SK-N-SH treated with all-trans-retinoic acid at 6 μM for 48 hours (cell line): Measurements from ENCODE around the gene SGK2.

Experiments used
- ATAC-seq: fragments of 200-7000 bp; cut with Tn5 transposase; 3 replicates; pipeline ENCODE4 v1.9.1; 2020; ENCODE audit warnings: mild to moderate bottlenecking, moderate library complexity
- ARNTL ChIP-seq: fragments of 450-650 bp; formaldehyde crosslinking; IDR thresholded peaks from 2 replicates; pipeline ENCODE4 v1.5.0; 2020; ENCODE audit warnings: low read depth, mild to moderate bottlenecking, moderate library complexity, borderline replicate concordance
- BACH2 ChIP-seq: fragments of 250-450 bp; sonication (Bioruptor Pico); IDR thresholded peaks from 2 replicates; pipeline ENCODE4 v1.9.0; 2021; ENCODE audit warnings: mild to moderate bottlenecking, borderline replicate concordance
- ESRRG ChIP-seq: fragments of 250-450 bp; sonication (Bioruptor Pico); IDR thresholded peaks from 2 replicates; pipeline ENCODE4 v1.6.1; 2021; ENCODE audit warnings: mild to moderate bottlenecking
- GLIS3 ChIP-seq: fragments of 250-450 bp; sonication (Bioruptor Pico); IDR thresholded peaks from 2 replicates; pipeline ENCODE4 v1.5.0; 2020; ENCODE audit warnings: mild to moderate bottlenecking, moderate library complexity
- ISL1 ChIP-seq: fragments of 250-450 bp; sonication (Bioruptor Pico); IDR thresholded peaks from 2 replicates; pipeline ENCODE4 v2.1.2; 2022; ENCODE audit warnings: mild to moderate bottlenecking, moderate library complexity
- OSR1 ChIP-seq: fragments of 250-450 bp; sonication (Bioruptor Pico); IDR thresholded peaks from 2 replicates; pipeline ENCODE4 v1.8.0; 2022; ENCODE audit warnings: moderate library complexity, mild to moderate bottlenecking, inconsistent platforms
- PPARA ChIP-seq: fragments of 250-450 bp; sonication (Bioruptor Pico); IDR thresholded peaks from 2 replicates; pipeline ENCODE4 v1.5.0; 2020; ENCODE audit warnings: mild to moderate bottlenecking, borderline replicate concordance
- RARB ChIP-seq: fragments of 250-450 bp; sonication (Bioruptor Pico); IDR thresholded peaks from 2 replicates; pipeline ENCODE4 v1.8.0; 2021; ENCODE audit warnings: mild to moderate bottlenecking, moderate library complexity
- SNAI2 ChIP-seq: fragments of 250-450 bp; sonication (Bioruptor Pico); IDR thresholded peaks from 2 replicates; pipeline ENCODE4 v1.5.0; 2020; ENCODE audit warnings: mild to moderate bottlenecking, moderate library complexity
- TCF4 ChIP-seq: fragments of 250-450 bp; sonication (Bioruptor Pico); IDR thresholded peaks from 2 replicates; pipeline ENCODE4 v1.8.0; 2021; ENCODE audit warnings: mild to moderate bottlenecking, moderate library complexity, borderline replicate concordance
- TOX ChIP-seq: fragments of 250-450 bp; sonication (Bioruptor Pico); IDR thresholded peaks from 2 replicates; pipeline ENCODE4 v1.8.0; 2021; ENCODE audit warnings: mild to moderate bottlenecking, moderate library complexity, borderline replicate concordance
- ZC3H10 ChIP-seq: fragments of 250-450 bp; sonication (Bioruptor Pico); IDR thresholded peaks from 2 replicates; pipeline ENCODE4 v1.5.1; 2021; ENCODE audit warnings: mild to moderate bottlenecking, moderate library complexity
- ZFP3 ChIP-seq: fragments of 250-450 bp; sonication (Bioruptor Pico); IDR thresholded peaks from 2 replicates; pipeline ENCODE4 v1.5.0; 2020; ENCODE audit warnings: mild to moderate bottlenecking, moderate library complexity
- ZNF565 ChIP-seq: fragments of 450-650 bp; formaldehyde crosslinking; conservative IDR thresholded peaks from 2 replicates; pipeline ENCODE4 v1.5.0; 2020; ENCODE audit warnings: low read depth, mild to moderate bottlenecking, moderate library complexity
- ZNF70 ChIP-seq: fragments of 450-650 bp; formaldehyde crosslinking; IDR thresholded peaks from 2 replicates; pipeline ENCODE4 v1.5.0; 2020; ENCODE audit warnings: mild to moderate bottlenecking, moderate library complexity
- ZNF8 ChIP-seq: fragments of 450-650 bp; formaldehyde crosslinking; IDR thresholded peaks from 2 replicates; pipeline ENCODE4 v1.5.0; 2020; ENCODE audit warnings: mild to moderate bottlenecking, moderate library complexity
- TF ChIP-seq, protein P1 (sequence below): fragments of 250-450 bp; sonication (Bioruptor Pico); IDR thresholded peaks from 2 replicates; pipeline ENCODE4 v1.5.1; 2020; ENCODE audit warnings: low read depth, mild to moderate bottlenecking, moderate library complexity
- TF ChIP-seq, protein P2 (sequence below): fragments of 250-450 bp; sonication (Bioruptor Pico); IDR thresholded peaks from 2 replicates; pipeline ENCODE4 v1.5.1; 2021; ENCODE audit warnings: mild to moderate bottlenecking, moderate library complexity
- TF ChIP-seq, protein P3 (sequence below): fragments of 250-450 bp; sonication (Bioruptor Pico); IDR thresholded peaks from 2 replicates; pipeline ENCODE4 v1.5.0; 2020; ENCODE audit warnings: mild to moderate bottlenecking, moderate library complexity
- TF ChIP-seq, protein P4 (sequence below): fragments of 250-450 bp; sonication (Bioruptor Pico); IDR thresholded peaks from 2 replicates; pipeline ENCODE4 v1.8.0; 2020; ENCODE audit warnings: mild to moderate bottlenecking, moderate library complexity, borderline replicate concordance
- TF ChIP-seq, protein P5 (sequence below): fragments of 250-450 bp; sonication (Bioruptor Pico); IDR thresholded peaks from 2 replicates; pipeline ENCODE4 v1.8.0; 2021; ENCODE audit warnings: low read depth, mild to moderate bottlenecking, moderate library complexity, borderline replicate concordance

SGK2 gene

DNA sequence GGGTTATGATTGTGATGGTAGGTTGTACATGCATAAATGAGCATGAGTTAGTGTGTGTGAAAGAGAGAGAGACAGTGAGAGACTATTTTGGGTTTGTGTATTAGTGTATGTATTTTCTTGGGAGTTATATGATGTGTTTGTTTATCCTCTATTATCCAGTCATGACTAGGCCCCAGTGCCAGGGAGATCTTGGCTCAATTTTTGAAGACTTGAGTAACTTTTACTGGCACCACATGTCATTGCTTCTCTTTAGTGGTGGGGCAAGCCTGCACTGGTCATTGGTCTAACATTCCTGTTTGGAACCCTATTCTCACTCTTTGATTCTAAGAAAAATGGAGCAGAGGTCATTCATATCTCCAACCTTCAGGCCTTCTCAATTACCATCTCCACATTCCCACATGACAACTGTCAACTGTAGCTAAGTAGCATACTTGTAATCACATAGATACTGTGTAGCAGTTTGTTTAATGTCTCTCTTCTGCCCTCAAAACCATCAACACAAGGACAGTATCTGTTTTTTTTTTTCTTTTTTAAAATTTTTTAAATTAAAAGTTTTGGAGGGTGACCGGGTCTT is 42.5 kb upstream of the SGK2 start:
- TF ChIP-seq ZC3H10 (CRISPR knock-in tag) = no peak
- TF ChIP-seq ESRRG (CRISPR knock-in tag) = no peak
- TF ChIP-seq ZFP3 (CRISPR knock-in tag) = no peak
- no peak for TF ChIP-seq ARNTL
- TF ChIP-seq PPARA = no peak
- no peak for TF ChIP-seq SNAI2 (CRISPR knock-in tag)
- TF ChIP-seq TCF4 (CRISPR knock-in tag) = no peak
- TF ChIP-seq, protein P1, sequence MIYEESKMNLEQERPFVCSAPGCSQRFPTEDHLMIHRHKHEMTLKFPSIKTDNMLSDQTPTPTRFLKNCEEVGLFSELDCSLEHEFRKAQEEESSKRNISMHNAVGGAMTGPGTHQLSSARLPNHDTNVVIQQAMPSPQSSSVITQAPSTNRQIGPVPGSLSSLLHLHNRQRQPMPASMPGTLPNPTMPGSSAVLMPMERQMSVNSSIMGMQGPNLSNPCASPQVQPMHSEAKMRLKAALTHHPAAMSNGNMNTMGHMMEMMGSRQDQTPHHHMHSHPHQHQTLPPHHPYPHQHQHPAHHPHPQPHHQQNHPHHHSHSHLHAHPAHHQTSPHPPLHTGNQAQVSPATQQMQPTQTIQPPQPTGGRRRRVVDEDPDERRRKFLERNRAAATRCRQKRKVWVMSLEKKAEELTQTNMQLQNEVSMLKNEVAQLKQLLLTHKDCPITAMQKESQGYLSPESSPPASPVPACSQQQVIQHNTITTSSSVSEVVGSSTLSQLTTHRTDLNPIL (CRISPR knock-in tag) = no peak
- TF ChIP-seq, protein P2, sequence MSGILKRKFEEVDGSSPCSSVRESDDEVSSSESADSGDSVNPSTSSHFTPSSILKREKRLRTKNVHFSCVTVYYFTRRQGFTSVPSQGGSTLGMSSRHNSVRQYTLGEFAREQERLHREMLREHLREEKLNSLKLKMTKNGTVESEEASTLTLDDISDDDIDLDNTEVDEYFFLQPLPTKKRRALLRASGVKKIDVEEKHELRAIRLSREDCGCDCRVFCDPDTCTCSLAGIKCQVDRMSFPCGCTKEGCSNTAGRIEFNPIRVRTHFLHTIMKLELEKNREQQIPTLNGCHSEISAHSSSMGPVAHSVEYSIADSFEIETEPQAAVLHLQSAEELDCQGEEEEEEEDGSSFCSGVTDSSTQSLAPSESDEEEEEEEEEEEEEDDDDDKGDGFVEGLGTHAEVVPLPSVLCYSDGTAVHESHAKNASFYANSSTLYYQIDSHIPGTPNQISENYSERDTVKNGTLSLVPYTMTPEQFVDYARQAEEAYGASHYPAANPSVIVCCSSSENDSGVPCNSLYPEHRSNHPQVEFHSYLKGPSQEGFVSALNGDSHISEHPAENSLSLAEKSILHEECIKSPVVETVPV (CRISPR knock-in tag) = no peak
- TF ChIP-seq, protein P3, sequence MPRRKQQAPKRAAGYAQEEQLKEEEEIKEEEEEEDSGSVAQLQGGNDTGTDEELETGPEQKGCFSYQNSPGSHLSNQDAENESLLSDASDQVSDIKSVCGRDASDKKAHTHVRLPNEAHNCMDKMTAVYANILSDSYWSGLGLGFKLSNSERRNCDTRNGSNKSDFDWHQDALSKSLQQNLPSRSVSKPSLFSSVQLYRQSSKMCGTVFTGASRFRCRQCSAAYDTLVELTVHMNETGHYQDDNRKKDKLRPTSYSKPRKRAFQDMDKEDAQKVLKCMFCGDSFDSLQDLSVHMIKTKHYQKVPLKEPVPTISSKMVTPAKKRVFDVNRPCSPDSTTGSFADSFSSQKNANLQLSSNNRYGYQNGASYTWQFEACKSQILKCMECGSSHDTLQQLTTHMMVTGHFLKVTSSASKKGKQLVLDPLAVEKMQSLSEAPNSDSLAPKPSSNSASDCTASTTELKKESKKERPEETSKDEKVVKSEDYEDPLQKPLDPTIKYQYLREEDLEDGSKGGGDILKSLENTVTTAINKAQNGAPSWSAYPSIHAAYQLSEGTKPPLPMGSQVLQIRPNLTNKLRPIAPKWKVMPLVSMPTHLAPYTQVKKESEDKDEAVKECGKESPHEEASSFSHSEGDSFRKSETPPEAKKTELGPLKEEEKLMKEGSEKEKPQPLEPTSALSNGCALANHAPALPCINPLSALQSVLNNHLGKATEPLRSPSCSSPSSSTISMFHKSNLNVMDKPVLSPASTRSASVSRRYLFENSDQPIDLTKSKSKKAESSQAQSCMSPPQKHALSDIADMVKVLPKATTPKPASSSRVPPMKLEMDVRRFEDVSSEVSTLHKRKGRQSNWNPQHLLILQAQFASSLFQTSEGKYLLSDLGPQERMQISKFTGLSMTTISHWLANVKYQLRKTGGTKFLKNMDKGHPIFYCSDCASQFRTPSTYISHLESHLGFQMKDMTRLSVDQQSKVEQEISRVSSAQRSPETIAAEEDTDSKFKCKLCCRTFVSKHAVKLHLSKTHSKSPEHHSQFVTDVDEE = no peak
- no peak for TF ChIP-seq ZNF70 (CRISPR knock-in tag)
- no peak for TF ChIP-seq OSR1 (CRISPR knock-in tag)
- no peak for TF ChIP-seq ISL1 (CRISPR knock-in tag)
- TF ChIP-seq RARB (CRISPR knock-in tag) = no peak
- TF ChIP-seq ZNF565 (CRISPR knock-in tag) = no peak
- no peak for TF ChIP-seq TOX (CRISPR knock-in tag)
- TF ChIP-seq, protein P4, sequence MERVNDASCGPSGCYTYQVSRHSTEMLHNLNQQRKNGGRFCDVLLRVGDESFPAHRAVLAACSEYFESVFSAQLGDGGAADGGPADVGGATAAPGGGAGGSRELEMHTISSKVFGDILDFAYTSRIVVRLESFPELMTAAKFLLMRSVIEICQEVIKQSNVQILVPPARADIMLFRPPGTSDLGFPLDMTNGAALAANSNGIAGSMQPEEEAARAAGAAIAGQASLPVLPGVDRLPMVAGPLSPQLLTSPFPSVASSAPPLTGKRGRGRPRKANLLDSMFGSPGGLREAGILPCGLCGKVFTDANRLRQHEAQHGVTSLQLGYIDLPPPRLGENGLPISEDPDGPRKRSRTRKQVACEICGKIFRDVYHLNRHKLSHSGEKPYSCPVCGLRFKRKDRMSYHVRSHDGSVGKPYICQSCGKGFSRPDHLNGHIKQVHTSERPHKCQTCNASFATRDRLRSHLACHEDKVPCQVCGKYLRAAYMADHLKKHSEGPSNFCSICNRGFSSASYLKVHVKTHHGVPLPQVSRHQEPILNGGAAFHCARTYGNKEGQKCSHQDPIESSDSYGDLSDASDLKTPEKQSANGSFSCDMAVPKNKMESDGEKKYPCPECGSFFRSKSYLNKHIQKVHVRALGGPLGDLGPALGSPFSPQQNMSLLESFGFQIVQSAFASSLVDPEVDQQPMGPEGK (CRISPR knock-in tag) = no peak
- no peak for TF ChIP-seq GLIS3 (CRISPR knock-in tag)
- ATAC-seq = no peak

DNA sequence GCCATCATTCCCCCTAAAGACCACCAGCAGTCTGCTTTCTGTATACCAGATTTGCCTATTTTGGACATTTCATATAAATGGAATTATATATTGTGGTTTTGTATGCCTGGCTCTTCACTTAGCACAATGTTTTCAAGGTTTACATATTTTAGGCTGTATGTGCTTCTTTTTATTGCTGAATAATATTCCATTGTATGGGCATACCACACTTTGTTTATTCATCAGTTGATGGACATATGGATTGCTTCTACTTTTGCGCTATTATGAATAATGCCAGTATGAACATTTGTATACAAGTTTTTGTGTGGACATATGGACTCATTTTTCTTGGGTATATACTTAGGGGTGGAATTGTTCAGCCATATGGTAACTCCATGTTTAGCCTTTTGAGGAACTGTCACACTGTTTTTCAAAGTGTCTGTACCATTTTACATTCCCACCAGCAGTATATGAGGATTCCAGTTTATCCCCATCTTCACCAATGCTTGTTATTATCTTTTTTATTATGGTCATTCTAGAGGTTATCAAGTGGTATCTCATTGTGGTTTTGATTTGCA is 38.7 kb upstream of the SGK2 start:
- ATAC-seq = no peak

DNA sequence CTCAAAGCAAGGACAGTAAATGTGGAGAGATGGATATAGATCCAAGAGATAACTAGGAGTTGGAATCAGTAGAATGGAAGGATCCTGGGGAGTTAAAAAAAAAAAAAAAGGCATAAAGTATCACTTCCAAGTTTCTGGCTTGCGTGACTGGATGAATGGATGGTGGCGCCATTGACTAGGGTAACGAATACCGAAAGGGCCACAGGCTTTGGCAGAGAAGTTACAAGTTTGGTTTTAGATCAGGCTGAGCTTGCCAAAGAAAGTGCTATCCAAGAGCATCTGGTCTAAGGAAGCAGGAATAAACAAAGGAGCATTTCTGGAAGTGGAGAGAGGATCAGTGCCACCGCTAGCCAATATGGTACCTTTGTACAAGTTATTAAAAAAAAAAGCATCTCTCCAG is 33.8 kb upstream of the SGK2 start:
- no peak for ATAC-seq
- TF ChIP-seq ZC3H10 (CRISPR knock-in tag) = no peak

More for the DNA sequence above, 38.7 kb upstream of the SGK2 start:
- no peak for TF ChIP-seq OSR1 (CRISPR knock-in tag)
- TF ChIP-seq ZNF8 (CRISPR knock-in tag) = peak; percentile 93

DNA sequence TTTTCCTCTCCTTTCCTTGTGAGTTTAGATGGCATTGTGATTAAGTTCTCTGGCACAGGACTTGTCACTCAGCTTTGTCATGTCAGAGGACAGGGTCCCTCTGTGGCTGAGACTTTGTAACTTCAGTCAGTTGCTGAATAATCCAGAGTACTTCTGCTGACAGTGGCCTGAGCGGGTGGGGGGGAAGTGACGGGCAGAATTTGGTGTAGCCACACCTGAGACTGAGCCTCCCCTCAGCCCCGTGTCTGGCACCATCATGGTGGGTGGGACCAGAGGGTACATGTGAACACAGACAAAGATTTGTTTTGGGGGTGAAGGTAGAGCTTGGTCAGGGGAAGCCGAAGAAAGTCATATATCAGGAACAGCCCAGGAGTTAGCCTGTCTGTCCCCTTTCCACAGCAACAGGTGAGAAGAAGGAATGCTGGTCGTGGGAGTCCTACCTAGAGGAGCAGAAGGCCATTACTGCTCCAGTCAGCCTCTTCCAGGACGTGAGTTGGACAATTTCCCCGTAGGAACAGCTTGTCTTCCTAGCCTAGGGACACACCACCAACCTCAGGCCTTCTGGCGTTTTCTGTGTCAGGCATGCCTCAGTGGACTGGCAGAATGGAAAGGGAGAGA is 30.5 kb upstream of the SGK2 start:
- ATAC-seq = no peak
- TF ChIP-seq ZNF70 (CRISPR knock-in tag) (no peak), ZFP3 (CRISPR knock-in tag) (no peak), ZNF565 (CRISPR knock-in tag) (no peak), OSR1 (CRISPR knock-in tag) (no peak), PPARA (no peak), SNAI2 (CRISPR knock-in tag) (no peak), GLIS3 (CRISPR knock-in tag) (no peak), ZC3H10 (CRISPR knock-in tag) (no peak), BACH2 (CRISPR knock-in tag) (no peak), TCF4 (CRISPR knock-in tag) (no peak), TOX (CRISPR knock-in tag) (no peak)
- TF ChIP-seq, protein P1 (CRISPR knock-in tag) = no peak
- TF ChIP-seq, protein P5, sequence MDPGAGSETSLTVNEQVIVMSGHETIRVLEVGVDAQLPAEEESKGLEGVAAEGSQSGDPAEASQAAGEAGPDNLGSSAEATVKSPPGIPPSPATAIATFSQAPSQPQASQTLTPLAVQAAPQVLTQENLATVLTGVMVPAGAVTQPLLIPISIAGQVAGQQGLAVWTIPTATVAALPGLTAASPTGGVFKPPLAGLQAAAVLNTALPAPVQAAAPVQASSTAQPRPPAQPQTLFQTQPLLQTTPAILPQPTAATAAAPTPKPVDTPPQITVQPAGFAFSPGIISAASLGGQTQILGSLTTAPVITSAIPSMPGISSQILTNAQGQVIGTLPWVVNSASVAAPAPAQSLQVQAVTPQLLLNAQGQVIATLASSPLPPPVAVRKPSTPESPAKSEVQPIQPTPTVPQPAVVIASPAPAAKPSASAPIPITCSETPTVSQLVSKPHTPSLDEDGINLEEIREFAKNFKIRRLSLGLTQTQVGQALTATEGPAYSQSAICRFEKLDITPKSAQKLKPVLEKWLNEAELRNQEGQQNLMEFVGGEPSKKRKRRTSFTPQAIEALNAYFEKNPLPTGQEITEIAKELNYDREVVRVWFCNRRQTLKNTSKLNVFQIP (CRISPR knock-in tag) = no peak
- TF ChIP-seq, protein P2 (CRISPR knock-in tag) = no peak
